Measurements from ENCODE around the gene RACK1.

The RACK1 gene

GRCh38 chr5:181192337-181193046 is 51.2 kb downstream of the RACK1 start:
- H3K4me3 ChIP-seq (ENCODE audit: low read length) = peak overlapping the region; percentile 65; the same call in 1 of the 2 replicates

GRCh38 chr5:181191526-181192336 is 52.0 kb downstream of the RACK1 start:
- TF ChIP-seq ZNF274 (IDR thresholded peaks at IDR 0.05; ENCODE audit: low read depth, low read length) = no peak
- H3K4me3 ChIP-seq (ENCODE audit: low read length) = peak overlapping the region; percentile 94

More at GRCh38 chr5:181192337-181193046, 51.2 kb downstream of the RACK1 start:
- no peak for TF ChIP-seq ZNF274 (IDR thresholded peaks at IDR 0.05; ENCODE audit: low read depth, low read length)

GRCh38 chr5:181190711-181191525 is 52.8 kb downstream of the RACK1 start:
- peak overlapping the region; percentile 94 for H3K4me3 ChIP-seq (ENCODE audit: low read length)
- TF ChIP-seq ZNF274 (IDR thresholded peaks at IDR 0.05; ENCODE audit: low read depth, low read length) = no peak

GRCh38 chr5:181189962-181190710 is 53.6 kb downstream of the RACK1 start:
- no peak for TF ChIP-seq ZNF274 (IDR thresholded peaks at IDR 0.05; ENCODE audit: low read depth, low read length)

GRCh38 chr5:181189363-181189961 is 54.2 kb downstream of the RACK1 start:
- TF ChIP-seq ZNF274 (IDR thresholded peaks at IDR 0.05; ENCODE audit: low read depth, low read length) = no peak

More at GRCh38 chr5:181189962-181190710, 53.6 kb downstream of the RACK1 start:
- peak overlapping the region; percentile 94 for H3K4me3 ChIP-seq (ENCODE audit: low read length)

GRCh38 chr5:181188700-181189362 is 54.9 kb downstream of the RACK1 start:
- no peak for TF ChIP-seq ZNF274 (IDR thresholded peaks at IDR 0.05; ENCODE audit: low read depth, low read length)

More at GRCh38 chr5:181189363-181189961, 54.2 kb downstream of the RACK1 start:
- peak overlapping the region; percentile 94 for H3K4me3 ChIP-seq (ENCODE audit: low read length)

GRCh38 chr5:181187500-181188213 is 56.0 kb downstream of the RACK1 start:
- no peak for TF ChIP-seq ZNF274 (IDR thresholded peaks at IDR 0.05; ENCODE audit: low read depth, low read length)
- H3K4me3 ChIP-seq (ENCODE audit: low read length) = peak overlapping the region; percentile 15; the same call in 1 of the 2 replicates

More at GRCh38 chr5:181188700-181189362, 54.9 kb downstream of the RACK1 start:
- H3K4me3 ChIP-seq (ENCODE audit: low read length) = peak overlapping the region; percentile 94

- H3K4me3 ChIP-seq (ENCODE audit: low read length) = peak overlapping the region; percentile 10; the same call in 1 of the 2 replicates
- TF ChIP-seq ZNF274 (IDR thresholded peaks at IDR 0.05; ENCODE audit: low read depth, low read length) = no peak
These were observed 56.7 kb downstream of the RACK1 start for GRCh38 chr5:181186986-181187499.
